ENCODE data around the gene CPNE2.
"Not testable (repeated sequence)": the region's sequence is repeated elsewhere in the genome, so short reads cannot be mapped to it uniquely, and the experiment has no call there.

The CPNE2 gene

DNA sequence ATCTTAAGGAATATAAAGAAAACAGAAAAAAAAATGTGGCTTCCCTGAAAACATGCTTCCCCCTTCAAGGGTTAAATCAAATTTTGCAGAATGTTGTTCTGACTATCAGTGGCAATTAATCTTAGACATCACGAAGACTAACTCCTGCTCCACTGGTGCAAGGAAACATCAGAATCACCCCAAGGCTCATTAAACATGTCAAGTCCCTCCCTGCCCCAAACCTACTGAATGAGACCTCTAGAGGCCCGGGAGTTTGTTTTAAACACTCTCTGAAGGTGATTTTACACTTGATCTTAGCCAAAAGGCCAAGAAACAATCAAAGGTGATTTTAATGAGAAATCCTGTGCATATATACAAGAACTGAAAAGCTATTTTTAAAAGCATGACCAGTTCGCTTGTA lies 75.2 kb downstream of the CPNE2 start:
- no peak for DNase-seq (ENCODE audit: low read depth in 2 of 2)

DNA sequence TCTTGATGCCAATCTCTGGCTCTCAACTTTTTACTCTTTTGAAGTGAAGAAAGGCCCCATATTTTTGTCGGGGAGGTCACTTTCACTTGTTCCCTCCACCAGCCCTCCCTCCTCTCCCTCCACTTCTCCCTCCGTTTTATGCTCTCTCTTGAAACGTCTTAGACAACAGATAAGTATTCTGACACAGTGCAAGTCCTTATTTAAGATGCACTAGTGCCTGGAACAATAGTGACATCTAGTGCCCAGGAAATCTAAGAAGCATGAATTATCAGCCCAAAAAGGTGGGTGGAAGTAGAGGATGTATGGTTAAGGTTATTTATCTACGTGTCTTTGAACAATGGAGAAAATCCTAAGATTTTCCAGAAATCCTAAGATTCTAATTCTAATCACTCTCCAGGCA lies 75.6 kb downstream of the CPNE2 start:
- no peak for DNase-seq (ENCODE audit: low read depth in 2 of 2)

DNA sequence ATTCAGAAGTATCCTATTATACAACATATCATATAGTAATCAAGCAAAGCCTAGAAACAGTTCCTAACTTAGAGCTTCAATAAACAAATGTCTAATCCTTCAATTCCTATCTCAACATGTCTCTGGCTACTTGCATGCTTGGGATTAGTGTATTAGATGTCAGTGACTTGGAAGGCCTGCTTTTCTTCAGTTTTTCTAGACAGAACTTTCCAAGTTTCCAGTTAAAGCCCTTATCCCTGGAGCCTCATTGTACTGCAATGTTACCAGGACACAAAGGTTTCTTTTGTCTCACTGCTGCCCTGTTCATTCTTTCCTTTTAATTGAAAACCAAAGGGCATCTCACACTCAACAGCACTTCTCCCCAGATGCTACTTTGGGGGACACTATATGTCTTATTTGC lies 76.9 kb downstream of the CPNE2 start:
- no peak for DNase-seq (ENCODE audit: low read depth in 2 of 2)

DNA sequence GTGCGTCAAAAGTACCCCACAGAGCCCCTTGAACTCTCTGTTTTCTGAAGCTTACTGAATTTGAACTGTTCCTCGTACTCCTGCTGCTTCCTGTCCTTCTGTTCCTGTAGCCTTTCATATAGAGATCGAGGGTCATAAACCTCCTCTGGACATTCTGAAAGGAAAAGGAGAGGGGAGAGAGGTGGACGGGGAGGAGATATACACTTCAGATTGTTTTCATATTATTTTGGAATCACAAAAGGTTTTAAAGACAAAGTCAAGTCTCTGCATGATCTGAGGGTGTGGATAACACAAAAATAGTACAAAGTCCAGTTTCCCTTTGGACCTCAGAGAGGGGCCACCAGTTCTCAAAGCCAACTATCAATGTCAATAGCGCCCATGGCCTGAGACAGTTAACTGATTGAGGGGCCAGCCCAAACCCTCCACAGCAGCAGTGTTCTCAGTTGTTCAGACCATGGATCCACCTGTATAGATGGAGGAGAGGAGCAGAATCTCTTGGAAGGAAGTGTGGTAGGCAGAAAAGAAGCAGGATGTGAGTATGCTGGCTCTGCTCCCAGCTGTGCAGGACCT lies 80.4 kb downstream of the CPNE2 start:
- DNase-seq (ENCODE audit: low read depth in 2 of 2), result no peak

DNA sequence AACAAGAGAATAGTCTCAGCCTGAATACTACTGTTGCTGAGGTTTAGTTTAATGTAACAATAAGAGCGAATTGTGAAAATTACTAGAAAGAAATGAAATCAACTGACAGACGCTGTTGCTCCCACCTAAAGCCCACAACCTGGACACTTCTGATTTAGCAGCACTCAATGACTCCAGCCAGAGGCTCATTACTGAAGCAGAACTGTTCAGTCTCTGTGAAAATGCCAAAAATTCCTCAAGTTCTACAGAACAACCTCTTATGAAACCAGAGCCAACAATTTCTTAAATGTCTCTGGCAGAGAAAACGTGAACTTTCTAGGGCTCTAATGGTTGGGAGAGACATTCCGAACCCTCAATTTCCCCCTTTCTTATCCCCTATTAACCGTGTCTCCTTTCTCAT lies 83.5 kb downstream of the CPNE2 start:
- DNase-seq (ENCODE audit: low read depth in 2 of 2), result no peak

DNA sequence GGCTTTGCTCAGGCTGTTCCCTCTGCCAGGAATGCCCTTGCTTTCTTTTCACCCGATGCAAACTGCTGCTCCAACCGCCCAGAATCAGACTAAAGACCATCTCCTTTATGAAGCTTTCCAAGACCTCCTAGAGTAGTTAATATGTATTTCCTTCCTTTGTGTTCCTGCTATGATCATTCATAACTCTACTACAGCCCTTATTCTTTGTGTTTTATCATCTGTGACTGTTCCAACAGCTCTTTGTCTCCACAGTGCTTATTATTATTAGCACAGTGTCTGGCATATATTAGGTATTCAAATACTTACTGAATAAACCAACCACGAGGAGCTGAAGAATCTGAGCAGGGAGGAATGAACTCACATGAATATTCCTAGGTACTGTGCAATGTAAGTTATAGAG lies 85.8 kb downstream of the CPNE2 start:
- DNase-seq (ENCODE audit: low read depth in 2 of 2), result no peak

DNA sequence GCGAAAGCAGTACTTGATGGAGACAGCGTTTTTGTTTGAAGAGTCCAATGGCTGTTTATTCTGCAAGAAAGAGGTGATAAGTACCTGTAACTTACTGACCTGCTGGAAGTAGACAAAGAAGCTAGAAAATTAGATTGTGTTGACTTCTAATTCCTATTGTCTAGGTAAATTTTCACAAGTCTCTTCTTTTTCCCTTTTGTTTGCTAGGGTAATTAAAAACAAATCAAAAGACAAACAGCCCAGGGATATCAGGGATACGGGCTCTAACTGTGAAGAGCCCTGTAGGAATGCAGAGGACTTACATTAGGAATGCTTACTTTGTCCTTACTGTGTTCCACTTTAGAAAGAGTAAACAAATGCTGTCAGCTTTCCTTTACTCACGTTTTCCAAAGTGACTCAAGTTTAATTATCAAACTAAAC lies 86.4 kb downstream of the CPNE2 start:
- DNase-seq (ENCODE audit: low read depth in 2 of 2), result no peak

DNA sequence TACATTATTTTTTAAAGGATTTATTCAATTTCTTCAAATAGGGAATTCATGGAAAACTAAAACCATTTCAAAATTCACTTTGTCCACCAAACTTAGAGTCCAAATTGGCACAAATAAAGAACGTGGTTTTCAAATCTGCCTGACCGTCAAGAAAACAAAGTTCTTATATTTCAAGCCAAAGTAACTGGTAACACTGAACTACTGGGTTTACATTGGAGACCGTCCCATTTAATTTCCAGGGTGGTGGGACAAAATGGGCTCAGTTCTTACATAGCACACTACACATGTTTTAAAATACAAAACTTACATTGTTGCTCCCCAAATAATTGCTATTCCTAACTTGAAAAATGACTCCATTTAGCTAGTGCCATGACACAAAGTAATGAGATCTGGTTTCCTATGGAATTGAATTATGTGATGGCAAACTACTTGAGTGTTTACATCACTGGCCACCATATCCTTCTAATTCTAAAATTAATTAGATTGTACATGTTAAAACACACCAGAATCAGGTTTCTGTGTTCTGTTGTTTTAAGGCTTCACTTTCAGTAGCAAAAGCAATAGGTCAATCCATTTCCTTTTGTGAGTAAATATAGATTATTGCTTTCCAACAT lies 86.9 kb downstream of the CPNE2 start:
- no peak for DNase-seq (ENCODE audit: low read depth in 2 of 2)

DNA sequence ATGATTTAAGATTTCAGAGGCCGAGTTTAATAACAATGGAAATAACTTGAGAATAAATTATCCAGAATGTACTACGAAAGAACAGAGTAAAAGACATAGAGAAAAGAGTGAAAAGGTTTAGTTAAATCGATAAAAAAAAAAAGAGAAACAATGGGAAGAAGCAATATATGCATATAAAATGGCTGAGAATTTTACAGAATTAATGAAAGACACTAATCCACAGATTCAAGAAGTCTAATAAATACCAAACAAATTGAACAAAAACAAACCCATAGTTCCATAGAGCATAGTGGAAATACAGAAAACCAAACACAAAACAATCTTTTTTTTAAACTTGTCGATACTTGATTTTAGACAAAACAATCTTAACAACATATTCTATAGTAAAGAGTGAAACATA lies 91.7 kb downstream of the CPNE2 start:
- no peak for DNase-seq (ENCODE audit: low read depth in 2 of 2)

DNA sequence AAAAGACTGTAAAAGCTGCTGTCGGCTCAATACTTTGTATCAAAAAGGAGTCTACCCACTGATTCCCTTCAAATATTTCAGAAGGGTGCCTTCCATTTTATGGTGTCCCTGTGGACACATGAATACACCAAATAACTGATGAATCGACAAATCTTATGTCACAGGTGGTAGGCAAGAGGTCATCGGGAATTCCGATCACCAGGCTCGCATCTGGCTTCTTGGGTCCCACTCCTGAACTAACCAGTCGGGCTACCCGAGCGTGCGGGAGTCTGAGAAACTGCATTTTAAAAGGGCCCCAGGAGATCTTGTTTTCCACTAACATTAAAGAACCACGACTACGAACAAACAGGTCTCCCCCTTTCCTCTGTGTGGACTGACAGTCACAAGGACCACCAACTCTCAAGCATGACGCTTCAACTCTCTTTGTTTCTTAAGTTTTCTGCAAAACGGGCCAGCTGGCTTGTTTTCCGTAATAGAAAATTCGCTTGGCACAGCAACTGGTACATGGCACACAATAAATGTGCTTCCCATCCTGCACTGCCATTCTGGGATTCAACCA lies 92.6 kb downstream of the CPNE2 start:
- DNase-seq (ENCODE audit: low read depth in 2 of 2), result no peak

DNA sequence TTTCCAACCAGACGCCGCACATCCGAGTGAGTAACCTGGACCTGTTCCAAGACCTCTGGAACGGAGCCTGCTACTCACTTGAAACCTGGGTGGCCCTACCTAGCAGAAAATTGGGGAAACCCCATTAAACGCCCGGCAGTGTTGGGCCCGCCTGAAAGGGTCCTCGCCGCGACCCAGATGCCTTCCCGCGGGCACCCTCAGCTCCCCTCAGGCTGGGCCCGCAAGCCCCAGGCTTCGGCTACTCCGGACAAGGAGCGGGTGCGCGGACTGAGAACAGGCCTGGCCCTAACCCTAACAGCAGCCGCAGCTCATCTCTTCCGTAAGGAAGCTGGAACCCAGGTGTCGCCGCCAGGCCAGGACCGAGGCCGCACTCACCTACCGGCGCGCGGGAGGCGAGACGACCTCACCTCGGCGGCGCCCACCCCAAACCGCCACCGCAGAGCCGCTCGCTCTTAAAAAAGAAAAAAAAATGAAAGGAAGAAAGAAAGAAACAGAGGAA lies 93.1 kb downstream of the CPNE2 start:
- peak in 1 of 2 donors; percentile 33 for DNase-seq (ENCODE audit: low read depth in 2 of 2)

DNA sequence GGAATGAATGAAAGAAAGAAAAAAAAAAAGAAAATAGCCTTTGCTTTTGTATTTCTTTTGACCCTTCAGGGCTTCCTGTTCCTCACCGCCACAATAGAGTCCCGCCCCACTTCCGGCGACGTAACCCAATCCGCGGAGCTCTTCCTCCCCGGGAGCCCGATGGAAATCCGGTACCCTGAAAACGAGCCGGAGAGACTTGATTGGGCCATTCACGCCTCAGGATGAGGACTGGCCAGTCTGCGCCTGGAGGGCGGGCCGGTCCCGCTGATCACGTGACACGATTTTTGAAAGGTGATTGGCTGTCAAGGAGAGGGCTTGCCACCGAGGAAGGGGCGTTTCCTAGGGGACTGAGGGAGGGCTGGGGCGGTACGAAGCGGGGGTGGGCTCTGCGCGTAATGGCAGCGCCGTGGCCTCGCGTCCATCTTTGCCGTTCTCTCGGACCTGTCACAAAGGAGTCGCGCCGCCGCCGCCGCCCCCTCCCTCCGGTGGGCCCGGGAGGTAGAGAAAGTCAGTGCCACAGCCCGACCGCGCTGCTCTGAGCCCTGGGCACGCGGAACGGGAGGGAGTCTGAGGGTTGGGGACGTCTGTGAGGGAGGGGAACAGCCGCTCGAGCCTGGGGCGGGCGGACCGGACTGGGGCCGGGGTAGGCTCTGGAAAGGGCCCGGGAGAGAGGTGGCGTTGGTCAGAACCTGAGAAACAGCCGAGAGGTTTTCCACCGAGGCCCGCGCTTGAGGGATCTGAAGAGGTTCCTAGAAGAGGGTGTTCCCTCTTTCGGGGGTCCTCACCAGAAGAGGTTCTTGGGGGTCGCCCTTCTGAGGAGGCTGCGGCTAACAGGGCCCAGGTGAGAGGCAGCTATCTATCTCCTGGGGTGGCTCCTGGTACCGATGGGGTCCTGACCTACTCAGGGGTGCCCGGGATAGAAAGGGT lies 93.8 kb downstream of the CPNE2 start, which contains the start of the genes PSME3IP1 and RSPRY1:
Gene PSME3IP1, minus strand, starts transcription at position 95 of the 927 bp plus-strand sequence. CDS start 12,185 bp downstream, outside the sequence.
Gene RSPRY1, plus strand, starts transcription at position 385 of the 927 bp plus-strand sequence. CDS start 18,330 bp downstream, outside the sequence.
- peak; percentile 98 for DNase-seq (ENCODE audit: low read depth in 2 of 2)

DNA sequence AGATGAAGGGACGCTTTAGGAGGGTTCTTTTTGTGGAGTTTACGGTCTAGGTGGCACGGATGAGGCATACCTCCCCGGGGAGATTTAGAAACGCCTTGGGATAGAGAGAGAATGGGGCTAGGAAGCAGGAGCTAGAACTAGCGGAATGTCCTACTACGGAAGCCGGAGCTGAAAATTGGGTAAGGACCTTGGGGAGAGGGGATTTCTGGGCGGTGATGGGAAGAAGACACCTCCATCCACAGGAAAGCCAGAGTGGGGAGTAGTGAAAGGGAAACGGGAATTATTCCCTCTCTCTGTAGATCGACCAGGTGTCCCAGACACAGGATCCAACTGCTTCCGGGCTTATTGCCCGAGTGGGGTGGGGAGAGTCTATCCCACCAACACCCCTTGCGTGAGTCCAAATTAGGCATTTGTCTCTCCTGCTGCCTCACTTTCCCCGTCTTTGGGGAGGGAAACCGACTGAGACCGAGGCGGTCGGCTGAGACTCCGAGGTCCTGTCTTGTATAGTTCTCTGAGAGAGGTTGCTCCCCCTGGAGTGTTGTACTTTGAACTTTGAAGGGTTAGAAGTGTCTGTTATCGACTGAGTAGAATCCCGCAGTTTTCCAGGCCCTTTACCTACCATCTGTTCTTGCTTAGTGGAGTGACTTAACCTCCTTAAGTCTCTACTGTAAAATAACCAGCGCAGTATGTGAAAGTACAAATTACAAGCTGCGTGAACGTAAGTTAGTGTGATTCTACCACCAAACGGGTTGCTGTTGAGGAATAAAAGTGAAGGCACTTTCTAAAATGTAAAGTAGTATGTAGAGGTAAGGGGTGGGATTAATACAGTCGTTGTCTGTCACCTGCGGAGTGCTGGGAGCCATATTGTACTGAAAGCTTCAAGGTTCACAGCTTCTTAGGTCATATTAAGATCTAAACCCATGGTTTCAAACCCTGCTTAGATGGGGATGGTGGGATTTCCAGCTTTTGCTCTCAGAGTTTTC lies 94.8 kb downstream of the CPNE2 start:
- DNase-seq (ENCODE audit: low read depth in 2 of 2), result no peak

DNA sequence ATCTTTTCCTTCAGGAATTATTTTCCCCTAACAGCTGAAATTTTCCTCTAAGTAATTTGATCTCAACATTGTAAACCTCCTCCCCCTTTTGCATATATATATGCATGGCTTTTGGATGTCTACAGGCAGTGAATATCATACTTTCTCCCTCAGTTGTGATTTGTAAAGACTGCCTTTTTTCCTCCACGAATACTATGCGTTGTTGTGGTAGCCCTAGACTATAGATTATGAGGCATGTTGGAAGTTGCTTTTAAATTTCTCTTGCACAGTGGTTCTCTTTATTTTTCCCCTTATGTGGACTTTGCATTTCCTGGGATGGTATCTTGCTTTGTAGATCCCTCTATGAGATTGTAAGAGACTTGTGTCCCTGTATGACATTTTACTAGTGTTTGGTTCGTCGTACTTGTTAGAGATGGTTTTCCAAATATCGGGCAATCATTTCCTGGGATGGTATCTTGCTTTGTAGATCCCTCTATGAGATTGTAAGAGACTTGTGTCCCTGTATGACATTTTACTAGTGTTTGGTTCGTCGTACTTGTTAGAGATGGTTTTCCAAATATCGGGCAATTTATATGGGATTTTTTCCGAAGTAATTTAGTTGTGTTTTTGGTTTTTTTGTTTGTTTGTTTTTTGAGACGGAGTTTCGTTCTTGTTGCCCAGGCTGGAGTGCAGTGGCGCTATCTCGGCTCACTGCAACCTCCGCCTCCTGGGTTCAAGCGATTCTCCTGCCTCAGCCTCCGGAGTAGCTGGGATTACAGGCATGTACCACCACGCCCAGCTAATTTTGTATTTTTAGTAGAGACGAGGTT lies 95.7 kb downstream of the CPNE2 start:
- DNase-seq (ENCODE audit: low read depth in 2 of 2), result not testable (repeated sequence)

DNA sequence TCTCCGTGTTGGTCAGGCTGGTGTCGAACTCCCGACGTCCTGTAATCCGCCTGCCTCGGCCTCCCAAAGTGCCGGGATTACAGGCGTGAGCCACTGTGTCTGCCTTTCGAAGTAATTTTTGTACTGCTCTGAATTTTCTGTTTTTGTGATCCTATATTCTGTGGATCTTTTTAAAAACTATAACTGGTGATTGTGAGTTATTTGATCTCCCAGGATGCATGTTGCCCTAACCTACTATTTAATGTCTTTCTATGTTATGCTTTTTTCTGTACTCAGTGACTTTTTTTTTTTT lies 96.3 kb downstream of the CPNE2 start:
- no peak for DNase-seq (ENCODE audit: low read depth in 2 of 2)

DNA sequence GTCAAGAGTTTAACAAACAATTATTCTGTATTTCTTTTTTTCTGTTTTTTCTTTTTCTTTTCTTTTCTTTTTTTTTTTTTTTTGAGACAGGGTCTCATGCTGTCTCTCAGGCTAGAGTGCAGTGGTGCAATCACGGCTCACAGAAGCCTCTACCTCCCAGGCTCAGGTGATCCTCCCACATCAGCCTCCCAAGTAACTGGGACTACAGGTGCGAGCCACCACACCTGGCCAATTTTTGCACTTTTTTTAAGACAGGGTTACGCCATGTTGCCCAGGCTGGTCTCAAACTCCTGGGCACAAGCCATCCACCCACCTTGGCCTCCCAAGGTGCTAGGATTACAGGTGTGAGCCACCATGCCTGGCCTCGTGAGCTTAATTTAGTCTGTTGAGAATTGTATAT lies 97.1 kb downstream of the CPNE2 start:
- DNase-seq (ENCODE audit: low read depth in 2 of 2), result not testable (repeated sequence)

DNA sequence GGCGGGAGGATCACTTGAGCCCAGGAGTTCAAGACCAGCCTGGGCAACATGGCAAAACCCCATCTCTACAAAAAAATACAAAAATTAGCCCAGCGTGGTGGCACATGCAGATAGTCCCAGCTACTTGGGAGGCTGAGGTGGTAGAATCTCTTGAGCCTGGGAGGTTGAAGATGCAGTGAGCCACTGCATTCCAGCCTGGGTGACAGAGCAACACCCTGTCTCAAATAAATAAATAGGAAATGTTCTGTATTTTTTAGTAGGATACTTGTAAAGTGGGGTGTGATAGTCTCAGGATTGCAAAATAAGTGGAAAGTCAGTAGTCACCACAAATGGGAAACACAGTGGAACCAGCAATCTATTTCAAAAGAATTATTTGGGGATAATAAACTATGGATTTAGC lies 97.8 kb downstream of the CPNE2 start:
- DNase-seq (ENCODE audit: low read depth in 2 of 2), result no peak

DNA sequence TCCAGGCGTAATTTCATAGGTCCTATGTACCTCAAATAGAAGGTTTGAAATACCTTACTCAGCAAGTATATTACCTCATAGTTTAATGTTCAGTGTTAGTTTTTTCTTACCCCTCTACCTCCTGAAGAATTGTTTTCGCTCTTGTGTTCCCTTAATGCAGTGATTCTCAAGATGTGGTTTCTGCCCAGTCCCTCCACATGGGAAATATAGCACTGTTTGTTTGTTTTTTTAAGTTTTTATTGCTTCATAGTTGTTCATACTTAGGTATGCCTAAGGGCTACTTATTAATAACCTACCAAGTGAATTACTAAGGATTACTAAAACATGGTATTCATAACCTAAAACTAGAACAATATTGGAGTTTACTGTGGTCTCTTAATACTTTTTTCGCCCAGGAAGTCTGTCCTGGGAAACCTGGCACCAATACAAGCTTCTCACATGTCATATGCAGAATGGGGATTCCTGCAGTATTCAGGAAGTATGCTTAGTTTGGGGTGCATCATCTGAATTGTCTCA lies 98.7 kb downstream of the CPNE2 start:
- DNase-seq (ENCODE audit: low read depth in 2 of 2), result no peak

DNA sequence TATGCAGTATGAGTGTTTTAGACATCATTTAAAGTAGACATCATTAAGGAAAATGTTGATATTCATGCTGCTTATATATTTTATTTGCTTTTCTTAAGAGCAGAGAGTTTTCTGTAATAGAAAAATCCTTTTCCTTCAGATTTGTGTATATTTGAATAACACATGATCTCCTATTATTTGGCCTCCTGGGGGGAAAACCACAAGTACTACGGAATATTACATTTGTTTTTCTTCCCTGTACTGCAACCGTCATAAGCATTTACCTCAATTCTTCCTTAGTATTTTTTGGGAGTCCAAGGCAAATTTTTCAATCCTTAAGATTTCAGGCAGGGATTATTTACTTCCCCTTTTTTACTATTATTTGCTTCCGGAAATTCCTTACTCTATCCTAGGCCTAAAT lies 99.8 kb downstream of the CPNE2 start:
- DNase-seq (ENCODE audit: low read depth in 2 of 2), result no peak

All from stimulated activated CD4-positive, alpha-beta T cell treated with anti-CD3 and anti-CD28 coated beads, Interleukin-15, amount 100 ng/mL, for 48 hours (primary cell).